COLO668 (cell line): Measurements from ENCODE around the gene HP1BP3.
A peak's percentile ranks its signal among the peaks of the same experiment; 100 is the strongest.
"Not testable (repeated sequence)": the region's sequence is repeated elsewhere in the genome, so short reads cannot be mapped to it uniquely, and the experiment has no call there.

Experiments used
- DNase-seq: peaks from one replicate; lab custom pipeline; 2025; ENCODE audit not compliant: unreplicated experiment; lab: John Stamatoyannopoulos, UW

The HP1BP3 gene

GRCh38 chr1:20787029-20787839 is at the start of gene HP1BP3:
HP1BP3 (minus strand) TSS chr1:20787307; CDS start chr1:20780440, 6,867 bp downstream.
- peak; percentile 94 for DNase-seq

- no peak for DNase-seq
Measured at GRCh38 chr1:20836230-20836629, 49.1 kb upstream of the HP1BP3 start.

GRCh38 chr1:20834780-20835179 is 47.7 kb upstream of the HP1BP3 start:
- no peak for DNase-seq

DNA sequence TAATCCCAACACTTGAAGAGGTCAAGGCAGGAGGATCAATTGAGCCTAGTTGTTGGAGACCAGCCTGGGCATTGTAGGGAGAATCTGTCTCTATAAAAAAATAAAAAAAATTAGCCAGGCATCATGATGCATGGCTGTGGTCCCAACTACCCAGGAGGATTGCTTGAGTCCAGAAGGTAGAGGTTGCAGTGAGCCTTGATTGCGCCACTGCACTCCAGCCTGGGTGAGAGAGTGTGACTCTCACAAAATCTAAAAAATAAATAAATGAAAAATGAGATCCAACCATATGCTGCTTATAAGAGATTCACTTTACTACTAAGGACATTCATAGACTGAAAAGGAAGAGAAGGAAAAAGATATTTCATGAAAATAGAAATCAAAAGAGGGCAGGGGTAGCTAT is 47.1 kb upstream of the HP1BP3 start:
- no peak for DNase-seq

DNA sequence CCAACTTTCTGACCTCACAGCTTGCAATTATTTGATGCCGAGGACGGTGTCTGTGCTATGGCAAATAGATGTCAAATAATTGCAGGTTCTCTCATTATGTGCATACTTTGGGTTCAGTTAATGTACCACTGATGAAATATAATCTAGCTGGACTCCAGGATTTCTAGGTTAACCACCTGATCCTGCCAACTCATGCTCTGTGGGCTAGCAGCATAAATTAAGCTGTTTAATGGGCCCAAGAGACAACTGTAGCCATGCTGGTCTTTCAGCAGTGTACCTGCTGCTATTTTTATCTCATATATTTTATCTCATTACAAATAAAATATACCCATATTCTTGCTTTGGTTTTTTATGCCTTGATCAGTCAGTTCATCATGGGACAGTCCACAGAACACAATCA is 43.3 kb upstream of the HP1BP3 start:
- DNase-seq, result no peak

GRCh38 chr1:20829946-20830345 is 42.8 kb upstream of the HP1BP3 start:
- no peak for DNase-seq

DNA sequence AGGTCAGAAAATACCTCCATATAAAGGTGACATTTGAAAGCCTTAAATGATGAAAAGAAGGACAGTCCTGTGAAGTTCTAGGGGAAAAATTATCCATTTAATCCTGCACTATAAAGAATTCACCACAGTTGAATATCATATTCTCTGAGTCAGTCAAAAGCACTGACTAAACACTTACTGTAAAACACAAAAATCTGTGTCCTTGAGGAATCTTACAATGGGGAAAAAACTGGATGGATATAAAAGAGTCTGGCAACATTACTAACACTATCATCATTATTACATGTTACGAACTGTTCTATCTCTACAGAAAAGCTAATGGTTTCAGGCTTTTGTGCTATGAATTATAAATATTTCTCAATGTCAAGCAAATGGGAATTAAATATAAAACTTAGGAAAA is 42.4 kb upstream of the HP1BP3 start:
- DNase-seq, result no peak

GRCh38 chr1:20823845-20824244 is 36.7 kb upstream of the HP1BP3 start:
- DNase-seq, result no peak

- DNase-seq, result no peak
Measured at GRCh38 chr1:20821466-20821865, 34.4 kb upstream of the HP1BP3 start.

DNA sequence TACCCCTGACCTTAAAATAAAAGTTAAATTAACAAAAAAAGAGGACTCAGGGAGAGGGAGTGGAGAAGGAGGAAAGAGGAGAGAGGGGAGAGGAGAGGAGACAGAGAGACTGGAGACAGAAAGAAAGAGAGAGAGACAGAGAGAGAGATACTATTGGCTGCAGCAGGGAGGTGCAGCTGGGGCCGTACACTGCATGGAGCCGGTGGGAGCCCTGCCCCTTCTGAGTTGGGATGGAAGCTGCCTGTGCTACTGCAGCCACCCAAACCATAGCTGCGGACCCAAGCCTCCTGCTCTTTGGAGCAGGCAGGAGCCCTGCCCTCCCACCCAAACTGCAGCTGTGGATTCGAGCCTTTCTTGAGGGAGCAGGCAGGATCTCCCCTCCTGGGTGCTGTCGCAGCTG is 32.7 kb upstream of the HP1BP3 start:
- no peak for DNase-seq

DNA sequence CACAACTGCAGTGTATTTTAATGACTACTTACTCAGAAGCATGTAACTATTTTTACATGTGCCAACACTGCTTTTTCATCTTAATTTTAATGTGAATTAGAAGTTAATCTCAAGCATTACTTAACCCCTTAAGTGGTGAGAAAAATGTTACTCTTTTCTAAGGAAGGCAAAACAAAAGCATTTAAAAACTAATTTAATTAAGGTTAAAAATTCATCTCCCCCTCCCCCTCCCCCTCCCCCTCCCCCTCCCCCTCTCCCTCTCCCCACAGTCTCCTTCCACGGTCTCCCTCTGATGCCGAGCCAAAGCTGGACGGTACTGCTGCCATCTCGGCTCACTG is 27.4 kb upstream of the HP1BP3 start:
- no peak for DNase-seq

DNA sequence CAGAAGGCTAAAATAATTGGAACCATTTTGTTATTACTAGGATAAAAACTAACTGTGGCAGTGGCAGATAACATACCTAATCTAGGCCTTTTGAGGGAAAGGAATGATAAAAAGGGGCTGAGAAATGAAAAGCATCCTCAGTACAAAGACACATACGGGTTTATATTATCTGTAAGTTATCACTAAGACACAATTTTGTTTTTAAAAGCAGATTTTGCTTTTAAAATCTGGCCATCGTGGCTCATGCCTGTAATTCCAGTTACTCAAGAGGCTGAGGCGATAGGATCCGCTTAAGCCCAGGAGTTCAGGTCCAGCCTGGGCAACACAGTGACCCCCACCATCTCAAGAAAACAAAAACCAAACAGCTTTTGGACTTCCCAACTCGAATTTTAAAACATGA is 24.8 kb upstream of the HP1BP3 start:
- DNase-seq, result no peak

DNA sequence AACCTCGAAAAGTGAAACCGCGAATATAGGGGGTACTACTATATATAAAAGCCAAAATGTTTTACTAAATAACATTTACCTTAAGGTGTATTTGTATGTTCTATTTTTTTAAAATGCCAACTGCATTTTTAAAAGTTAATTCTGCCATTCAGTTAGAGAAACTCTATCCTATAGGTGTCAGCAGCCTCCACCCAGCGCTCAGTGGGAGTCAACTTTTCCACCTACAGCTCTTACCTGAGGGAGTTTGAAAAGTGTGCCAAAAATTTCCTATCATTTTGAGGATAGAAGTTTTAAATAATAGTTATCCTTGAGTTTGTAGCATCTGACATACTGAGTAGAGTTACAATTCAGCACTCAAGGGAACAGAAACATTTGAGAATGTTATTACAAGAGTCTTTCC is 6.1 kb upstream of the HP1BP3 start:
- no peak for DNase-seq

GRCh38 chr1:20792196-20792595 is 5.1 kb upstream of the HP1BP3 start:
- DNase-seq, result no peak

DNA sequence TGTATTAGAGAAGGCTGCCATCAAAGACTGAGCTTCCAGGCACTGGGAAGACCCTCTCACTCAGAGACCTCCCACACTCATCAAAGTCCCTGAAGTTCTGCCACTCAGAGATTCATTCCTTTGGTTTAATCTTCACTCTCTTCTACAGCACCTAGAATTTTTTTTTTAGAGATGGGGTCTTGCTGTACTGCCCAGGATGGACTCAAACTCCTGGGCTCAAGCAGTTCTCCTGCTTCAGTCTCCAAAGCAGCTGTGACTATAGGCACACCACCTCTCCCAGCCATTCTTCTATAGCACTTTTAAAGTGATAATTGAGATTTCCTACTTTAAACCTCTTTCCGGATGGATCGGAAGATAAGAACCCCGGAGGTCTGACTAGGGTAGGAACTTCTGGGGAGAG is 3.7 kb upstream of the HP1BP3 start:
- no peak for DNase-seq

GRCh38 chr1:20789598-20789997 is 2.5 kb upstream of the HP1BP3 start:
- not testable (repeated sequence) for DNase-seq

- peak; percentile 40 for DNase-seq
Measured at GRCh38 chr1:20787840-20788795, 1.0 kb upstream of the HP1BP3 start.

DNA sequence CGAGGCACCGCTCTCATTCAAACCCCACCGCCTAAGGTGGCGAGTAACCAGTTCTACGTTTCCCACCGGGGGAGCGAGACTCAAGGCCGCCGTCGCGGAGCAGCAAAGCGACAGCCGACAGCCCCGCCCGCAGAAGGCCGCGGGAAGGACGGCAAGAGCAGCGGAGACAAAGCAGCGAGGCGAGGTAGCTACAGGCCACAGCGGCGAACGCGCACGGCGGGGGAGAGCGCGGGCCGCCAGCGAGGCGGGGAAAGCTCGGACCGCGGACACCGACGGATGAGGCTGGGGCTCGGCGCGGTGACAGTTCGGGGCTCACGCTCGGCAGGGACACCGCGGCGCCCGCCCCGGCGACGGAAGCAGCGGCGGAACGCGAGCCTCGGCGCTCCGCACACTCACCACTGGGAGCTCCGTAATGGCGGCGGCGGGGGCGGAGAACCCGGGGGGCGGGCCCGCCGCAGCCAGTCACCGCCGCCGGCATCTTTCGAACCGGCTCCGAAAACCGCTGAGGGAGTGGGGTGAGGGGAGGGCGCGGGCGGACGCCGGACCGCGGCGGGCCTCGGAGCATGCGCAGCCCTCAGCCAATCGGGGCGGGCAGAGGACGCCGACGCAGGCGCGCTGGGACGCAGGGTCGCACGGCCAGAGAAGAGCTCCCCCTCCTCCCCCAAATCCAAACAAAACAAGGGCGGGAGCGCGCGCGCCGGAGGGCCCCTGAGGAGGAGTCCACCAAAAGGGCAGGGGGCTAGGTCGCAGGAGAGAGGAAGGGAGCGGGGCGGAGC is 666 bp downstream of the HP1BP3 start:
- peak; percentile 99 for DNase-seq

DNA sequence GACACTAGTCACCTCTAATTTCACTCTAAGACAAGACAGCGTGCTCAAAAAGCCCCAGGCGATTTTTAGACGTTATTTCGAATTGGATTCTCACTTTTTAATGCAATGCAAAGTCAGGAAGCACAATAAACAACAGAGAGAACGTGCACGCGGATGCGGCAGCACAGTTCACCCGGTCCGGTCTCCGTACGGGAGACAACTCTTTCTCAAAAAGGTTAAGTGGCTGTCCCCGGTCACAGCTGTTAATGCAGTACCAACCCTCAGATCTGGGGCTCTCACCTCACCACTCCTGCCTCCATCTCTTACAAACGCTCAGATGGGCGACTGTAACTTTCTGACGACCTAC is 1.2 kb downstream of the HP1BP3 start:
- DNase-seq, result no peak

DNA sequence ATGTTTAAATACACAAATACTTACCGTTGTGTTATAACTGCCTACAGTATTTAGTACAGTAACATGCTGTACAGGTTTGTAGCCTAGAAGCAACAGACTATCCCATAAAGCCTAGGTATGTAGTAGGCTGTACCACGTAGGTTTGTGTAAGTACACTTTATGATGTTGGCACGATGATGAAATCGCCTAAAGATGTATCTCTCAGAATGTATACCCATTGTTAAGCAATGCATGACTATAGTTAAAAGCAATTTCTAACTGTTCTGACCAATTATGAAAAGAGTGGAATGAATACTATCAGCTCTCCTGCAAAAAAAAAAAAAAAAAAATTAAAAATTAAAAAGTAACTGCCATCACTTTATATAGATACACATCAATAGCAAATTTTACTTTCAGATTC is 11.4 kb downstream of the HP1BP3 start:
- no peak for DNase-seq

GRCh38 chr1:20771780-20772179 is 15.3 kb downstream of the HP1BP3 start:
- no peak for DNase-seq
